Measurements from ENCODE around the gene EVL. TPM values are rescaled to one million over a fixed set of nuclear protein-coding genes. Genes with fewer than 3 reads are reported as not detected.

Gene EVL
- total RNA-seq, 1 donor from 2014 or later, result 21.9 TPM

GRCh38 chr14:100052819-100053218, 12.4 kb upstream of the EVL start:
- Histone ChIP-seq H3K36me3 (ENCODE audit: control insufficient read depth in 3 of 3, insufficient read depth in 3 of 3, low read length in 3 of 3) (no peaks in the 10 kb centered on the region), H3K9me3 (ENCODE audit: control insufficient read depth in 3 of 3, low read length in 3 of 3) (no peaks in the 10 kb centered on the region), H3K4me1 (ENCODE audit: control insufficient read depth in 3 of 3, insufficient read depth in 3 of 3, low read length in 3 of 3) (peaks cover 0 to 4% (median 0%) of the 10 kb centered on the region in 3 donors), H3K27me3 (ENCODE audit: control insufficient read depth in 3 of 3, insufficient read depth in 3 of 3, low read length in 3 of 3) (no peaks in the 10 kb centered on the region), H3K27ac (ENCODE audit: low read depth, low read length) (no peak overlapping the region), H3K9ac (ENCODE audit: low read depth in 1 of 3, low read length in 3 of 3) (no peak overlapping the region), H3K4me3 (ENCODE audit: low read length in 3 of 3) (no peak overlapping the region)

GRCh38 chr14:100054316-100055075, 10.7 kb upstream of the EVL start:
- peaks cover 0 to 8% (median 0%) of the 10 kb centered on the region in 3 donors for H3K4me1 ChIP-seq (ENCODE audit: control insufficient read depth in 3 of 3, insufficient read depth in 3 of 3, low read length in 3 of 3)
- no peaks in the 10 kb centered on the region for H3K36me3 ChIP-seq (ENCODE audit: control insufficient read depth in 3 of 3, insufficient read depth in 3 of 3, low read length in 3 of 3)
- H3K27ac ChIP-seq (ENCODE audit: low read depth, low read length), result no peak overlapping the region
- H3K27me3 ChIP-seq (ENCODE audit: control insufficient read depth in 3 of 3, insufficient read depth in 3 of 3, low read length in 3 of 3), result no peaks in the 10 kb centered on the region
- H3K9me3 ChIP-seq (ENCODE audit: control insufficient read depth in 3 of 3, low read length in 3 of 3), result no peaks in the 10 kb centered on the region
- no peak overlapping the region for H3K9ac ChIP-seq (ENCODE audit: low read depth in 1 of 3, low read length in 3 of 3)
- no peak overlapping the region for H3K4me3 ChIP-seq (ENCODE audit: low read length in 3 of 3)

GRCh38 chr14:100056431-100056830, 8.8 kb upstream of the EVL start:
- no peak overlapping the region for H3K27ac ChIP-seq (ENCODE audit: low read depth, low read length)
- no peak overlapping the region for H3K4me3 ChIP-seq (ENCODE audit: low read length in 3 of 3)
- peaks cover 0 to 8% (median 0%) of the 10 kb centered on the region in 3 donors for H3K4me1 ChIP-seq (ENCODE audit: control insufficient read depth in 3 of 3, insufficient read depth in 3 of 3, low read length in 3 of 3)
- no peak overlapping the region for H3K9ac ChIP-seq (ENCODE audit: low read depth in 1 of 3, low read length in 3 of 3)
- no peaks in the 10 kb centered on the region for H3K36me3 ChIP-seq (ENCODE audit: control insufficient read depth in 3 of 3, insufficient read depth in 3 of 3, low read length in 3 of 3)
- no peaks in the 10 kb centered on the region for H3K9me3 ChIP-seq (ENCODE audit: control insufficient read depth in 3 of 3, low read length in 3 of 3)
- H3K27me3 ChIP-seq (ENCODE audit: control insufficient read depth in 3 of 3, insufficient read depth in 3 of 3, low read length in 3 of 3), result no peaks in the 10 kb centered on the region

GRCh38 chr14:100056964-100057795, 8.0 kb upstream of the EVL start:
- peaks cover 0 to 8% (median 0%) of the 10 kb centered on the region in 3 donors for H3K4me1 ChIP-seq (ENCODE audit: control insufficient read depth in 3 of 3, insufficient read depth in 3 of 3, low read length in 3 of 3)
- H3K27ac ChIP-seq (ENCODE audit: low read depth, low read length), result no peak overlapping the region
- no peaks in the 10 kb centered on the region for H3K36me3 ChIP-seq (ENCODE audit: control insufficient read depth in 3 of 3, insufficient read depth in 3 of 3, low read length in 3 of 3)

GRCh38 chr14:100058777-100059437, 6.3 kb upstream of the EVL start:
- no peaks in the 10 kb centered on the region for H3K9me3 ChIP-seq (ENCODE audit: control insufficient read depth in 3 of 3, low read length in 3 of 3)
- no peaks in the 10 kb centered on the region for H3K36me3 ChIP-seq (ENCODE audit: control insufficient read depth in 3 of 3, insufficient read depth in 3 of 3, low read length in 3 of 3)
- H3K9ac ChIP-seq (ENCODE audit: low read depth in 1 of 3, low read length in 3 of 3), result no peak overlapping the region
- H3K4me1 ChIP-seq (ENCODE audit: control insufficient read depth in 3 of 3, insufficient read depth in 3 of 3, low read length in 3 of 3), result peaks cover 0 to 8% (median 0%) of the 10 kb centered on the region in 3 donors
- no peaks in the 10 kb centered on the region for H3K27me3 ChIP-seq (ENCODE audit: control insufficient read depth in 3 of 3, insufficient read depth in 3 of 3, low read length in 3 of 3)
- H3K27ac ChIP-seq (ENCODE audit: low read depth, low read length), result no peak overlapping the region
- H3K4me3 ChIP-seq (ENCODE audit: low read length in 3 of 3), result no peak overlapping the region

More at GRCh38 chr14:100056964-100057795, 8.0 kb upstream of the EVL start:
- Histone ChIP-seq H3K9me3 (ENCODE audit: control insufficient read depth in 3 of 3, low read length in 3 of 3) (no peaks in the 10 kb centered on the region), H3K9ac (ENCODE audit: low read depth in 1 of 3, low read length in 3 of 3) (no peak overlapping the region), H3K27me3 (ENCODE audit: control insufficient read depth in 3 of 3, insufficient read depth in 3 of 3, low read length in 3 of 3) (no peaks in the 10 kb centered on the region), H3K4me3 (ENCODE audit: low read length in 3 of 3) (no peak overlapping the region)

- Histone ChIP-seq H3K4me1 (ENCODE audit: control insufficient read depth in 3 of 3, insufficient read depth in 3 of 3, low read length in 3 of 3) (peaks cover 0 to 8% (median 0%) of the 10 kb centered on the region in 3 donors), H3K9ac (ENCODE audit: low read depth in 1 of 3, low read length in 3 of 3) (no peak overlapping the region), H3K27ac (ENCODE audit: low read depth, low read length) (no peak overlapping the region), H3K27me3 (ENCODE audit: control insufficient read depth in 3 of 3, insufficient read depth in 3 of 3, low read length in 3 of 3) (no peaks in the 10 kb centered on the region), H3K36me3 (ENCODE audit: control insufficient read depth in 3 of 3, insufficient read depth in 3 of 3, low read length in 3 of 3) (no peaks in the 10 kb centered on the region), H3K9me3 (ENCODE audit: control insufficient read depth in 3 of 3, low read length in 3 of 3) (no peaks in the 10 kb centered on the region), H3K4me3 (ENCODE audit: low read length in 3 of 3) (no peak overlapping the region)
These were observed 5.8 kb upstream of the EVL start for GRCh38 chr14:100059438-100059781.

- Histone ChIP-seq H3K9me3 (ENCODE audit: control insufficient read depth in 3 of 3, low read length in 3 of 3) (no peaks in the 10 kb centered on the region), H3K9ac (ENCODE audit: low read depth in 1 of 3, low read length in 3 of 3) (no peak overlapping the region), H3K27me3 (ENCODE audit: control insufficient read depth in 3 of 3, insufficient read depth in 3 of 3, low read length in 3 of 3) (no peaks in the 10 kb centered on the region), H3K27ac (ENCODE audit: low read depth, low read length) (no peak overlapping the region), H3K4me3 (ENCODE audit: low read length in 3 of 3) (no peak overlapping the region), H3K36me3 (ENCODE audit: control insufficient read depth in 3 of 3, insufficient read depth in 3 of 3, low read length in 3 of 3) (no peaks in the 10 kb centered on the region), H3K4me1 (ENCODE audit: control insufficient read depth in 3 of 3, insufficient read depth in 3 of 3, low read length in 3 of 3) (peaks cover 0 to 8% (median 7%) of the 10 kb centered on the region in 3 donors)
These were observed 4.5 kb upstream of the EVL start for GRCh38 chr14:100060760-100061159.

- H3K4me3 ChIP-seq (ENCODE audit: low read length in 3 of 3), result no peak overlapping the region
- no peaks in the 10 kb centered on the region for H3K9me3 ChIP-seq (ENCODE audit: control insufficient read depth in 3 of 3, low read length in 3 of 3)
- H3K9ac ChIP-seq (ENCODE audit: low read depth in 1 of 3, low read length in 3 of 3), result no peak overlapping the region
- no peaks in the 10 kb centered on the region for H3K27me3 ChIP-seq (ENCODE audit: control insufficient read depth in 3 of 3, insufficient read depth in 3 of 3, low read length in 3 of 3)
- no peak overlapping the region for H3K27ac ChIP-seq (ENCODE audit: low read depth, low read length)
- H3K4me1 ChIP-seq (ENCODE audit: control insufficient read depth in 3 of 3, insufficient read depth in 3 of 3, low read length in 3 of 3), result peaks cover 7% of the 10 kb centered on the region in 3 donors
- H3K36me3 ChIP-seq (ENCODE audit: control insufficient read depth in 3 of 3, insufficient read depth in 3 of 3, low read length in 3 of 3), result no peaks in the 10 kb centered on the region
These were observed 2.6 kb upstream of the EVL start for GRCh38 chr14:100062590-100062989.

GRCh38 chr14:100063314-100063941, 1.8 kb upstream of the EVL start:
- H3K27me3 ChIP-seq (ENCODE audit: control insufficient read depth in 3 of 3, insufficient read depth in 3 of 3, low read length in 3 of 3), result no peaks in the 10 kb centered on the region
- peaks cover 7 to 9% (median 8%) of the 10 kb centered on the region in 3 donors for H3K4me1 ChIP-seq (ENCODE audit: control insufficient read depth in 3 of 3, insufficient read depth in 3 of 3, low read length in 3 of 3)
- no peak overlapping the region for H3K4me3 ChIP-seq (ENCODE audit: low read length in 3 of 3)
- no peaks in the 10 kb centered on the region for H3K9me3 ChIP-seq (ENCODE audit: control insufficient read depth in 3 of 3, low read length in 3 of 3)
- H3K36me3 ChIP-seq (ENCODE audit: control insufficient read depth in 3 of 3, insufficient read depth in 3 of 3, low read length in 3 of 3), result no peaks in the 10 kb centered on the region
- no peak overlapping the region for H3K27ac ChIP-seq (ENCODE audit: low read depth, low read length)
- no peak overlapping the region for H3K9ac ChIP-seq (ENCODE audit: low read depth in 1 of 3, low read length in 3 of 3)

Measured in skeletal muscle tissue (tissue), 4 donors.